Right renal pelvis (tissue), 4 donors: ENCODE measurements around the gene DDX55. TPM values are rescaled to one million over a fixed set of nuclear protein-coding genes. Genes with fewer than 3 reads are reported as not detected.

ENCODE experiments used
- polyA plus RNA-seq, 4 donors: library from polyadenylated mRNA; unstranded; fragments of 120-200 nt; gene quantifications; one replicate each; pipeline ENCODE4 v1.2.1, GENCODE V29; 2013; ENCODE audit not compliant: insufficient read length in 4 of 4

The DDX55 gene
- polyA plus RNA-seq, 4 donors: 24.7 to 27.8 (median 27.0) TPM

Other genes starting within 250 kb of the DDX55 start
- 10 to 100 TPM; 23.4 to 31.8 (median 29.6) TPM for gene SBNO1, start 237.3 kb upstream of the DDX55 start, polyA plus RNA-seq
- 10 to 100 TPM; 45.6 to 53.9 (median 47.3) TPM for gene KMT5A, start 218.0 kb upstream of the DDX55 start, polyA plus RNA-seq
- 1 to 10 TPM; 5.2 to 6.3 (median 5.9) TPM for gene RILPL2, start 165.4 kb upstream of the DDX55 start, polyA plus RNA-seq
- gene SNRNP35, start 144.0 kb upstream of the DDX55 start, polyA plus RNA-seq: 10 to 100 TPM; 34.5 to 39.2 (median 38.4) TPM
- 10 to 100 TPM; 16.1 to 18.4 (median 17.1) TPM for gene RILPL1, start 68.4 kb upstream of the DDX55 start, polyA plus RNA-seq
- 100 to 1,000 TPM; 231 to 243 (median 237) TPM for gene TMED2, start 17.5 kb upstream of the DDX55 start, polyA plus RNA-seq
- 10 to 100 TPM; 65.2 to 72.0 (median 67.6) TPM for gene EIF2B1, start 31.6 kb downstream of the DDX55 start, polyA plus RNA-seq
- gene GTF2H3, start 31.7 kb downstream of the DDX55 start, polyA plus RNA-seq: 10 to 100 TPM; 28.4 to 39.6 (median 37.8) TPM
- 10 to 100 TPM; 25.0 to 33.0 (median 28.8) TPM for gene TCTN2, start 69.0 kb downstream of the DDX55 start, polyA plus RNA-seq
- gene ATP6V0A2, start 110.3 kb downstream of the DDX55 start, polyA plus RNA-seq: 10 to 100 TPM; 17.3 to 20.3 (median 18.7) TPM
- 1 to 10 TPM; 4.5 to 5.5 (median 4.8) TPM for gene DNAH10, start 160.2 kb downstream of the DDX55 start, polyA plus RNA-seq